Natural killer cell (primary cell): ENCODE data around the gene ZNF445. TPM values are rescaled to one million over a fixed set of nuclear protein-coding genes. Genes with fewer than 3 reads are reported as not detected.
A peak's percentile ranks its signal among the peaks of the same experiment; 100 is the strongest.
"Not testable (repeated sequence)": the region's sequence is repeated elsewhere in the genome, so short reads cannot be mapped to it uniquely, and the experiment has no call there.

Source experiments
- ATAC-seq, 3 donors: fragments of 150-1000 bp in 2 of 3; fragments of 200-7000 bp in 1 of 3; cut with Tn5 transposase; 1 replicate in 1 of 3; 2 replicates in 2 of 3; pipeline ENCODE4 v1.10.0; 2021; ENCODE audit warnings: mild to moderate bottlenecking in 2 of 3, moderate library complexity in 2 of 3
- DNase-seq, 2 donors: peaks; one replicate each; pipeline versions ENCODE4 v3.0.0 to v3.0.0-alpha.2; 2013 to 2021; ENCODE audit warnings: mixed read lengths in 1 of 2
- H3K27ac ChIP-seq: one replicate; pipeline ENCODE4 v1.5.1; 2013; ENCODE audit warnings: mild to moderate bottlenecking, low read length
- H3K27me3 ChIP-seq: one replicate; pipeline ENCODE4 v1.6.1; 2013; ENCODE audit warnings: low read length; ENCODE audit not compliant: control insufficient read depth, insufficient read depth
- H3K36me3 ChIP-seq: one replicate; pipeline ENCODE4 v1.6.1; 2013; ENCODE audit warnings: low read length; ENCODE audit not compliant: control insufficient read depth, insufficient read depth
- H3K4me1 ChIP-seq: one replicate; pipeline ENCODE4 v1.6.1; 2013; ENCODE audit warnings: low read length; ENCODE audit not compliant: control insufficient read depth, insufficient read depth
- H3K4me3 ChIP-seq: one replicate; pipeline ENCODE4 v1.5.1; 2013; ENCODE audit warnings: low read length
- H3K9me3 ChIP-seq: one replicate; pipeline ENCODE4 v1.6.1; 2013; ENCODE audit warnings: low read length; ENCODE audit not compliant: control insufficient read depth, insufficient read depth
- H3K27ac Mint-ChIP-seq, 2 donors: one replicate each; pipeline ENCODE4 v1.8.0; 2022; ENCODE audit warnings: mild to moderate bottlenecking in 2 of 2, mixed read lengths in 2 of 2, moderate library complexity in 1 of 2
- H3K27me3 Mint-ChIP-seq, 2 donors: one replicate each; pipeline ENCODE4 v1.8.0; 2022; ENCODE audit warnings: low read depth in 2 of 2, mixed read lengths in 2 of 2
- H3K36me3 Mint-ChIP-seq: one replicate; pipeline ENCODE4 v1.8.0; 2022; ENCODE audit warnings: mixed read lengths
- H3K4me1 Mint-ChIP-seq, 2 donors: one replicate each; pipeline ENCODE4 v1.8.0; 2022; ENCODE audit warnings: mixed read lengths in 2 of 2
- H3K4me3 Mint-ChIP-seq: one replicate; pipeline ENCODE4 v1.8.0; 2022; ENCODE audit warnings: mild to moderate bottlenecking, moderate library complexity, mixed read lengths
- H3K9me3 Mint-ChIP-seq, 2 donors: one replicate each; pipeline ENCODE4 v1.8.0; 2022; ENCODE audit warnings: mixed read lengths in 2 of 2
- CTCF ChIP-seq: fragments of 200-600 bp; IDR thresholded peaks from one replicate; pipeline ENCODE4 v1.8.0; 2022; ENCODE audit warnings: antibody characterized with exemption
- WGBS: methylation state at CpG from one replicate; pipeline ENCODE4 v1.1.7; 2013; ENCODE audit warnings: missing lambda C conversion rate; ENCODE audit not compliant: insufficient coverage; 5-methylcytosine and 5-hydroxymethylcytosine counted together
- intact Hi-C: fragments of 100-400 bp; cut with micrococcal nuclease; formaldehyde crosslinking; loops from one replicate; pipeline ENCODE4 v1.14.2; 2022
- total RNA-seq, 4 donors: library from RNA; stranded (reverse); fragments of 120-200 nt in 1 of 4; gene quantifications; one replicate each; pipeline versions ENCODE4 v1.2.3 to v1.2.4, GENCODE V29; 2013 to 2022

The ZNF445 gene
- total RNA-seq, 3 donors from 2014 or later (not counting 1 experiment from before 2014, with no cell fraction given), result 15.5 to 24.4 (median 17.4) TPM

GRCh38 chr3:44476181-44476611 is 1.3 kb downstream of the ZNF445 start:
- ATAC-seq, result no peak
- TF ChIP-seq CTCF, result no peak
- 7% methylated on average over 6 of the region's 6 CpGs for WGBS
- Mint-ChIP-seq H3K4me1 (peaks cover 28 to 49% of the 10 kb centered on the region in 2 donors), H3K27me3 (no peaks in the 10 kb centered on the region), H3K27ac (peak overlapping the region; percentile 83 to 92), H3K4me3 (peak overlapping the region; percentile 93), H3K36me3 (no peaks in the 10 kb centered on the region), H3K9me3 (no peaks in the 10 kb centered on the region)
- Histone ChIP-seq H3K4me3 (peak overlapping the region; percentile 78), H3K9me3 (no peaks in the 10 kb centered on the region), H3K36me3 (no peaks in the 10 kb centered on the region), H3K27me3 (no peaks in the 10 kb centered on the region), H3K4me1 (peaks cover 11% of the 10 kb centered on the region), H3K27ac (no peak overlapping the region)
- DNase-seq, result peak in 1 of 2 donors; percentile 42
- intact Hi-C loops, result loop anchor here (10.0 kb wide), 1 partner anchor 141 kb away; the partner anchor contains the start of gene TCAIM

- not testable (repeated sequence) for H3K27ac ChIP-seq, H3K27me3 Mint-ChIP-seq, H3K27me3 ChIP-seq, H3K36me3 Mint-ChIP-seq, H3K4me3 ChIP-seq, H3K9me3 Mint-ChIP-seq, H3K4me3 Mint-ChIP-seq, H3K36me3 ChIP-seq, DNase-seq, ATAC-seq, H3K27ac Mint-ChIP-seq, H3K9me3 ChIP-seq
- intact Hi-C loops, result loop anchor here (10.0 kb wide), 1 partner anchor 140 kb away; the partner anchor contains the start of gene TCAIM
- peaks cover 11% of the 10 kb centered on the region for H3K4me1 ChIP-seq
- H3K4me1 Mint-ChIP-seq, result peaks cover 28 to 53% of the 10 kb centered on the region in 2 donors
- WGBS, result 91% methylated on average over 6 of the region's 10 CpGs
These were observed 2.6 kb downstream of the ZNF445 start for GRCh38 chr3:44474886-44475285.

GRCh38 chr3:44470430-44470829 is 7.0 kb downstream of the ZNF445 start:
- Histone ChIP-seq H3K4me3 (no peak overlapping the region), H3K9me3 (no peaks in the 10 kb centered on the region), H3K27me3 (no peaks in the 10 kb centered on the region), H3K4me1 (no peaks in the 10 kb centered on the region), H3K27ac (no peak overlapping the region), H3K36me3 (peaks cover 7% of the 10 kb centered on the region)
- no peak for DNase-seq
- H3K36me3 Mint-ChIP-seq, result no peaks in the 10 kb centered on the region
- 82% methylated on average over 1 of the region's 1 CpG for WGBS
- H3K9me3 Mint-ChIP-seq, result no peaks in the 10 kb centered on the region
- intact Hi-C loops, result loop anchor here (10.0 kb wide), 1 partner anchor 136 kb away; the partner anchor contains the start of gene TCAIM
- TF ChIP-seq CTCF, result no peak
- H3K27me3 Mint-ChIP-seq, result no peaks in the 10 kb centered on the region
- no peak overlapping the region for H3K27ac Mint-ChIP-seq
- H3K4me1 Mint-ChIP-seq, result peaks cover 14 to 39% of the 10 kb centered on the region in 2 donors
- no peak for ATAC-seq
- H3K4me3 Mint-ChIP-seq, result no peak overlapping the region

- intact Hi-C loops, result loop anchor here (10.0 kb wide), 1 partner anchor 135 kb away; the partner anchor contains the start of gene TCAIM
- WGBS, result 90% methylated on average over 4 of the region's 5 CpGs
- no peaks in the 10 kb centered on the region for H3K9me3 Mint-ChIP-seq
- Histone ChIP-seq H3K27ac (no peak overlapping the region), H3K9me3 (no peaks in the 10 kb centered on the region), H3K36me3 (peaks cover 7% of the 10 kb centered on the region), H3K4me1 (no peaks in the 10 kb centered on the region), H3K4me3 (no peak overlapping the region), H3K27me3 (no peaks in the 10 kb centered on the region)
- H3K36me3 Mint-ChIP-seq, result no peaks in the 10 kb centered on the region
- H3K4me1 Mint-ChIP-seq, result peaks cover 14 to 39% of the 10 kb centered on the region in 2 donors
- no peak for DNase-seq
- no peak for ATAC-seq
- no peak overlapping the region for H3K4me3 Mint-ChIP-seq
- no peak overlapping the region for H3K27ac Mint-ChIP-seq
- no peak for TF ChIP-seq CTCF
- H3K27me3 Mint-ChIP-seq, result no peaks in the 10 kb centered on the region
These were observed 7.6 kb downstream of the ZNF445 start for GRCh38 chr3:44469914-44470313.
